GM23248 (cell line): ENCODE data around the gene NAA16. TPM values are rescaled to one million over a fixed set of nuclear protein-coding genes. Genes with fewer than 3 reads are reported as not detected.

Source experiments
- DNase-seq: peaks from one replicate; pipeline ENCODE4 v3.0.0-alpha.2; 2015
- H2AFZ ChIP-seq: fragments of 200-600 bp; sonication (generic); 2 replicates; pipeline ENCODE4 v1.6.1; 2016; ENCODE audit warnings: antibody characterized with exemption
- H3F3A ChIP-seq: fragments of 200-600 bp; sonication (generic); 2 replicates; pipeline ENCODE4 v1.6.1; 2016; ENCODE audit warnings: mild to moderate bottlenecking, antibody characterized with exemption, mixed run types; ENCODE audit not compliant: insufficient read depth
- H3K27ac ChIP-seq: fragments of 200-600 bp; sonication (generic); 2 replicates; pipeline ENCODE4 v1.5.1; 2016; ENCODE audit warnings: mild to moderate bottlenecking
- H3K27me3 ChIP-seq: fragments of 200-600 bp; sonication (generic); replicated peaks from 2 replicates; pipeline ENCODE4 v1.6.1; 2016; ENCODE audit warnings: mild to moderate bottlenecking; ENCODE audit not compliant: insufficient read depth
- H3K36me3 ChIP-seq: fragments of 200-600 bp; sonication (generic); 2 replicates; pipeline ENCODE4 v1.6.1; 2016; ENCODE audit warnings: low read depth, mild to moderate bottlenecking
- H3K4me1 ChIP-seq: fragments of 200-600 bp; sonication (generic); 2 replicates; pipeline ENCODE4 v1.6.1; 2016; ENCODE audit warnings: mild to moderate bottlenecking; ENCODE audit not compliant: insufficient read depth
- H3K4me2 ChIP-seq: fragments of 200-600 bp; sonication (generic); one replicate; pipeline ENCODE4 v1.6.1; 2016; ENCODE audit warnings: mild to moderate bottlenecking; ENCODE audit not compliant: unreplicated experiment
- H3K4me3 ChIP-seq: fragments of 200-600 bp; sonication (generic); 2 replicates; pipeline ENCODE4 v1.5.1; 2016; ENCODE audit warnings: mild to moderate bottlenecking
- H3K79me2 ChIP-seq: fragments of 200-600 bp; sonication (generic); 2 replicates; pipeline ENCODE4 v1.6.1; 2016; ENCODE audit warnings: mild to moderate bottlenecking; ENCODE audit not compliant: insufficient read depth
- H3K9ac ChIP-seq: fragments of 200-600 bp; sonication (generic); 2 replicates; pipeline ENCODE4 v1.6.1; 2016; ENCODE audit warnings: mild to moderate bottlenecking
- H3K9me2 ChIP-seq: fragments of 200-600 bp; sonication (generic); 2 replicates; pipeline ENCODE4 v1.6.1; 2016; ENCODE audit warnings: mixed run types, mild to moderate bottlenecking, moderate library complexity; ENCODE audit not compliant: insufficient read depth
- H3K9me3 ChIP-seq: fragments of 200-600 bp; sonication (generic); one replicate; pipeline ENCODE4 v1.6.1; 2017; ENCODE audit warnings: low read depth
- H4K20me1 ChIP-seq: fragments of 200-600 bp; sonication (generic); 2 replicates; pipeline ENCODE4 v1.6.0; 2016; ENCODE audit not compliant: insufficient read depth
- EZH2 ChIP-seq: fragments of 200-600 bp; sonication (generic); IDR thresholded peaks from 2 replicates; pipeline ENCODE4 v1.6.1; 2018; ENCODE audit warnings: antibody characterized with exemption, mild to moderate bottlenecking; ENCODE audit not compliant: insufficient read depth, poor library complexity, severe bottlenecking
- EZH2phosphoT487 ChIP-seq: fragments of 200-600 bp; sonication (generic); IDR thresholded peaks from 2 replicates; pipeline ENCODE4 v1.6.1; 2018; ENCODE audit warnings: antibody characterized with exemption, moderate library complexity, mild to moderate bottlenecking, low read depth; ENCODE audit not compliant: insufficient read depth
- WGBS, 2 experiments: methylation state at CpG; one replicate each; pipeline ENCODE4 v1.1.6; 2015 to 2017; ENCODE audit warnings: low lambda C conversion rate in 2 of 2, low coverage in 1 of 2; ENCODE audit errors: missing lambda C conversion rate in 2 of 2; 5-methylcytosine and 5-hydroxymethylcytosine counted together
- in situ Hi-C: fragments of 300-500 bp; cut with MboI; formaldehyde crosslinking; loops from 2 replicates; pipeline ENCODE4 v1.15.0; 2020
- polyA plus RNA-seq: library from polyadenylated mRNA; unstranded; fragments of >200 nt; fragmentation: Nextera tagmentation; extraction: Ambion mirVana; gene quantifications from 2 replicates; pipeline ENCODE4 v1.2.1, GENCODE V29; 2016
- total RNA-seq: library from RNA; depleted of rRNA; stranded (reverse); fragments of >200 nt; shearing (Covaris generic); gene quantifications from 2 replicates; pipeline ENCODE4 v1.2.3, GENCODE V29; 2014

The NAA16 gene
- total and polyA plus RNA-seq, 2 experiments from 2014 or later, result 7.6 to 9.5 TPM

DNA sequence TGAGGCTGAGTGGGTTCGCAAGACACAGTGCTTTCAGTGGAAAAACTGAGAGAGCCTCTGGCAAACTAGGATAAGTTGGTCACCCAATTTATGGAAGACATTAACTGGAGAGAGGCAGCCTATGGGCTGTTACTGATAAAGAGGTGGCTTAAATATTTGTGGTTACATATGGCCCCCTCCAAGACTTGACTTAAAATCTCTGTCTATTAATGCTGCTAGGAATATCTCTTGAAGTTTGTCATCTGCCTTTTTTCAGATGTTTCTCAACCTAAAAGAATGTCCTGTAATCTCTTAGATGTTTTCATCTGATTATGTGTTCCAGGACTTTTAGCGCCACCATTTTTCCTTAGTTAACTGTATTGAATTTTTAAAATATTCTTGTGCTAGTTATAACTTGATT is 54.6 kb downstream of the NAA16 start:
- H3K4me1 ChIP-seq, result peaks cover 14% of the 10 kb centered on the region
- no peaks in the 10 kb centered on the region for H3F3A ChIP-seq
- H4K20me1 ChIP-seq, result no peaks in the 10 kb centered on the region
- WGBS, 2 experiments, result 77 to 80% methylated on average over 2 of the region's 2 CpGs
- H3K9me3 ChIP-seq, result no peaks in the 10 kb centered on the region
- no peak overlapping the region for H3K4me2 ChIP-seq
- H3K36me3 ChIP-seq, result peaks cover 43% of the 10 kb centered on the region
- H3K4me3 ChIP-seq, result no peak overlapping the region
- no peak overlapping the region for H2AFZ ChIP-seq
- TF ChIP-seq EZH2phosphoT487 (no peak), EZH2 (no peak)
- peak overlapping the region; percentile 5; the same call in 1 of the 2 replicates for H3K27ac ChIP-seq
- no peaks in the 10 kb centered on the region for H3K79me2 ChIP-seq
- H3K9me2 ChIP-seq, result no peaks in the 10 kb centered on the region
- H3K9ac ChIP-seq, result no peak overlapping the region
- no peaks in the 10 kb centered on the region for H3K27me3 ChIP-seq
- peak; percentile 45 for DNase-seq
- in situ Hi-C loops, result no loop called here

DNA sequence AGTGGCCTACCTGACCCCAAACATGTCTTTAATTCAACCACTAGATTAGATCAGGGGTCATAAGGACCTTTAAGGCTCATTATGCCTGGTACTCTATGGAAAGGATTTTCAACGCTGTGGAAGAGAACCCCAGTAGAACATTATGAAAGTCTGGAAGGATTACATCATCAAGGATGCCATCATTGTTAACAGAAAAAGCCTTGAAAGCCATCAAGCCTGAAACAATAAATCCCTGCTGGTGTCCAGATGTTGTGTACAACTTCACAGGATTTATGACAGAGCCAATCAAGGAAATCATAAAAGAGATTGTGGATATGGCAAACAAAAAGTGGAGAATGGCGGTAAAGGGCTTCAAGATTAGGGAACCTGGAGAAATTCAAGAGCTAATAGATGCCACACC is 59.7 kb downstream of the NAA16 start:
- Histone ChIP-seq H3K27me3 (no peaks in the 10 kb centered on the region), H3K9ac (no peak overlapping the region), H3F3A (no peaks in the 10 kb centered on the region), H3K4me2 (no peak overlapping the region), H4K20me1 (no peaks in the 10 kb centered on the region), H3K9me3 (no peaks in the 10 kb centered on the region), H3K36me3 (peaks cover 55% of the 10 kb centered on the region), H2AFZ (no peak overlapping the region), H3K79me2 (no peaks in the 10 kb centered on the region), H3K9me2 (no peaks in the 10 kb centered on the region), H3K4me3 (no peak overlapping the region), H3K27ac (no peak overlapping the region), H3K4me1 (peaks cover 2% of the 10 kb centered on the region; the same call in 1 of the 2 replicates)
- in situ Hi-C loops, result no loop called here
- 53 to 61% methylated on average over 2 of the region's 2 CpGs for WGBS, 2 experiments
- no peak for TF ChIP-seq EZH2phosphoT487
- no peak for TF ChIP-seq EZH2
- DNase-seq, result no peak

DNA sequence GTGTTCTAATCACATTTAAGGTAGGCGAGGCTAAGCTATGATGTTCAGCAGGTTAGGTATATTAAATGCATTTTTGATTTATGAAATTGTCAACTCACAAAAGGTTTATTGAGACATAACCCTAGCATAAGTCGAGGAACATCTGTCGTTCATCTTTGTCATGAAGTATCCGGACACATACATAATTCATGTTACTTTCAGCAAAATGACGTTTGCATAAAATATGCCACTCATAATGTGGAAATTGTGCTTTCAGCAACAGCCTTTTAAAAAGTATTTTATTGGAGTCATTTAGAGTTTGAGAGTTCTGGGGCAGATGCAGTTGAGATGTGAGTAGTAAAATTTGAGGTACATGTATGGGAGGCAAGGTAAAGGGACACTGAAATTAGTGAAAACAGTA is 66.4 kb downstream of the NAA16 start:
- H3K27ac ChIP-seq, result no peak overlapping the region
- no peaks in the 10 kb centered on the region for H4K20me1 ChIP-seq
- H3K9ac ChIP-seq, result no peak overlapping the region
- H3K9me2 ChIP-seq, result no peaks in the 10 kb centered on the region
- H2AFZ ChIP-seq, result no peak overlapping the region
- H3K4me3 ChIP-seq, result no peak overlapping the region
- peaks cover 37% of the 10 kb centered on the region for H3K36me3 ChIP-seq
- no peak for DNase-seq
- TF ChIP-seq EZH2 (no peak), EZH2phosphoT487 (no peak)
- no peaks in the 10 kb centered on the region for H3K4me1 ChIP-seq
- 84 to 86% methylated on average over 5 of the region's 5 CpGs for WGBS, 2 experiments
- no peaks in the 10 kb centered on the region for H3K27me3 ChIP-seq
- no peaks in the 10 kb centered on the region for H3K79me2 ChIP-seq
- no peaks in the 10 kb centered on the region for H3K9me3 ChIP-seq
- in situ Hi-C loops, result no loop called here
- H3K4me2 ChIP-seq, result no peak overlapping the region
- peaks cover 6% of the 10 kb centered on the region; the same call in 1 of the 2 replicates for H3F3A ChIP-seq

DNA sequence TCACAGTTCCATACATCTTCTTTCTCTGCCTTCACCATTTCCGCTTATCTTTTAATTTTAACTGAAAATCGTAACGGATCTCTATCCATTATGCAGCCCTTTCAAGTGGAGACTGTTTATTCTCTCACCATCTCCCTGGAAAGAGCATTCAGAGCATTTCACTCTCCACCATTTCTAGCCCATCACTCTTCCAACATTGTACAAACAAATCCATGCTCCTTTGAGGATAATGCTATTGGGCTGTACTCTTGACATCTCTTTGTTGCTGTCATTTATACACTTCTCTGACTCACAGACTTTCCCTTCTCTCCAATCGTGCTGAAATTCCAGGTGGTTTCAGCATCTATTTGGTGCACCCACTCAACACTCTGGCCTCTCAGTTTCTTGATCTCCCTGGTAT is 71.4 kb downstream of the NAA16 start:
- in situ Hi-C loops, result no loop called here
- Histone ChIP-seq H3K4me2 (no peak overlapping the region), H3K4me3 (no peak overlapping the region), H3K36me3 (no peaks in the 10 kb centered on the region), H3K27ac (no peak overlapping the region), H3F3A (peaks cover 6% of the 10 kb centered on the region; the same call in 1 of the 2 replicates), H3K4me1 (no peaks in the 10 kb centered on the region), H2AFZ (no peak overlapping the region), H3K9me3 (no peaks in the 10 kb centered on the region), H4K20me1 (no peaks in the 10 kb centered on the region), H3K27me3 (no peaks in the 10 kb centered on the region), H3K9me2 (no peaks in the 10 kb centered on the region), H3K9ac (no peak overlapping the region), H3K79me2 (no peaks in the 10 kb centered on the region)
- no peak for TF ChIP-seq EZH2phosphoT487
- TF ChIP-seq EZH2, result no peak
- no peak for DNase-seq
- 75% methylated on average over 4 of the region's 4 CpGs for WGBS, 2 experiments

DNA sequence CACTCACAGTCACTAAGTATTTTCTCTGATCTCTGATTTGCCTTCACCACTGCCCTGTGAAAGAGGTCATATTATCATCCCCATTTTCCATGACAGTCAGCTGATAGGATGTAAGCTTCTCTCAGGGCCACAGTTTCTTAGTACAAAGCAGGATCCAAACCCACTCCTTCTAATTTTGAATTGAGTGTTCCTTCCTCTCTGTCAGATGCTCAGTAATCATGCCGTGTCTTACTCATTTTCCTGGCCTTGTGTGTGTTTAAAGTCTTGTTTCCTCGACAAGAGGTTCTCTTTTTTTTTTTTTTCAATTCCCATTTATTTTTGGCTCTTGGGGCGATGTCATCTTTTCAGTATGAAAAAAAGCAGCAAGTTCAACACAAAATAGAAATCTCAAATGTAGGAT is 72.3 kb downstream of the NAA16 start:
- Histone ChIP-seq H3K27me3 (no peaks in the 10 kb centered on the region), H3K4me2 (no peak overlapping the region), H3K4me1 (no peaks in the 10 kb centered on the region), H3K79me2 (no peaks in the 10 kb centered on the region), H3K9ac (no peak overlapping the region), H2AFZ (no peak overlapping the region), H3K36me3 (no peaks in the 10 kb centered on the region), H3K9me3 (no peaks in the 10 kb centered on the region), H4K20me1 (no peaks in the 10 kb centered on the region), H3K27ac (no peak overlapping the region), H3K4me3 (no peak overlapping the region), H3K9me2 (no peaks in the 10 kb centered on the region), H3F3A (peaks cover 6% of the 10 kb centered on the region; the same call in 1 of the 2 replicates)
- in situ Hi-C loops, result no loop called here
- no peak for TF ChIP-seq EZH2
- no peak for TF ChIP-seq EZH2phosphoT487
- DNase-seq, result peak; percentile 10
- 55 to 60% methylated on average over 3 of the region's 3 CpGs for WGBS, 2 experiments
